Common myeloid progenitor, CD34-positive (primary cell): ENCODE measurements around the gene JTB.

ENCODE experiments used
- CTCF ChIA-PET: fragments of 350-600 bp; sonication (Branson Sonifier 250); formaldehyde crosslinking; loops from one replicate; lab custom pipeline; 2021; ENCODE audit warnings: antibody characterized with exemption; lab: Charles Lee
- POLR2A ChIA-PET: fragments of 350-600 bp; sonication (Branson Sonifier 250); formaldehyde crosslinking; loops from one replicate; lab custom pipeline; 2021; ENCODE audit warnings: antibody characterized with exemption; lab: Charles Lee
- DNase-seq, 3 donors: peaks; one replicate each; pipeline versions ENCODE4 v3.0.0 to v3.0.0-alpha.2; 2013
- H3K27ac ChIP-seq, 2 experiments: 1 replicate in 1 of 2; 2 replicates in 1 of 2; pipeline ENCODE4 v1.7.0; 2013; ENCODE audit warnings: inconsistent platforms in 2 of 2, low read length in 2 of 2, mild to moderate bottlenecking in 2 of 2, low read depth in 1 of 2, moderate library complexity in 1 of 2; ENCODE audit not compliant: severe bottlenecking in 2 of 2, insufficient read depth in 1 of 2, poor library complexity in 1 of 2
- H3K27me3 ChIP-seq, 5 experiments: replicated peaks in 2 of 5; 1 replicate in 3 of 5; 2 replicates in 2 of 5; pipeline versions ENCODE4 v1.6.1 to v1.7.0; 2013; ENCODE audit warnings: low read length in 4 of 5, mild to moderate bottlenecking in 2 of 5, moderate library complexity in 2 of 5, inconsistent platforms in 1 of 5; ENCODE audit not compliant: insufficient read depth in 5 of 5, control insufficient read depth in 4 of 5
- H3K36me3 ChIP-seq, 4 experiments: 1 replicate in 2 of 4; 2 replicates in 2 of 4; pipeline versions ENCODE4 v1.6.1 to v1.7.0; 2013; ENCODE audit warnings: low read length in 3 of 4, control low read depth in 1 of 4, mild to moderate bottlenecking in 1 of 4; ENCODE audit not compliant: control insufficient read depth in 4 of 4, insufficient read depth in 4 of 4
- H3K4me1 ChIP-seq, 4 experiments: 1 replicate in 3 of 4; 2 replicates in 1 of 4; pipeline versions ENCODE4 v1.6.1 to v1.7.1; 2013; ENCODE audit warnings: low read length in 3 of 4, mild to moderate bottlenecking in 3 of 4, control low read depth in 1 of 4, inconsistent platforms in 1 of 4, moderate library complexity in 1 of 4; ENCODE audit not compliant: control insufficient read depth in 4 of 4, insufficient read depth in 4 of 4; ENCODE audit errors: control extremely low read depth in 1 of 4
- H3K4me3 ChIP-seq, 7 experiments: 1 replicate in 4 of 7; 2 replicates in 3 of 7; pipeline versions ENCODE4 v1.5.1 to v1.7.0; 2013; ENCODE audit warnings: mild to moderate bottlenecking in 7 of 7, low read length in 6 of 7, moderate library complexity in 6 of 7, inconsistent platforms in 2 of 7, low read depth in 2 of 7, control low read depth in 1 of 7; ENCODE audit not compliant: insufficient read depth in 4 of 7, control insufficient read depth in 1 of 7; ENCODE audit errors: extremely low read depth in 1 of 7
- H3K9me3 ChIP-seq, 5 experiments: 1 replicate in 4 of 5; 2 replicates in 1 of 5; pipeline versions ENCODE4 v1.6.1 to v1.7.1; 2013; ENCODE audit warnings: low read length in 4 of 5, mild to moderate bottlenecking in 2 of 5, inconsistent platforms in 1 of 5, low read depth in 1 of 5, moderate library complexity in 1 of 5; ENCODE audit not compliant: control insufficient read depth in 4 of 5, insufficient read depth in 2 of 5; ENCODE audit errors: control extremely low read depth in 1 of 5
- WGBS: methylation state at CpG from one replicate; pipeline ENCODE4 v1.1.5; 2013; ENCODE audit not compliant: insufficient coverage; 5-methylcytosine and 5-hydroxymethylcytosine counted together

JTB gene

GRCh38 chr1:153970346-153970745 is 7.1 kb downstream of the JTB start:
- H3K27ac ChIP-seq = no peak overlapping the region
- peaks cover 11 to 33% (median 22%) of the 10 kb centered on the region in 4 experiments for H3K36me3 ChIP-seq
- ChIA-PET POLR2A (no interaction called here), CTCF (interaction anchor here (9.1 kb wide), 1 partner anchor 16 kb away, joined by 65 read pairs; the partner anchor contains the start of gene RAB13)
- H3K27me3 ChIP-seq = no peaks in the 10 kb centered on the region
- no peaks in the 10 kb centered on the region for H3K9me3 ChIP-seq
- no peak overlapping the region for H3K4me3 ChIP-seq
- H3K4me1 ChIP-seq = peaks cover 4 to 45% (median 33%) of the 10 kb centered on the region in 4 experiments
- WGBS = 95% methylated on average over 2 of the region's 2 CpGs
- no peak for DNase-seq

- ChIA-PET POLR2A (interaction anchor here (0.9 to 3.3 kb wide), 2 partner anchors 8 to 12 kb away, joined by 3 to 25 read pairs; partner anchors contain the start of gene JTB), CTCF (interaction anchor here (1.0 to 5.1 kb wide), 5 partner anchors 8 to 54 kb away, joined by 3 to 47 read pairs (median 29); partner anchors contain the start of genes DENND4B, JTB and RAB13)
- Histone ChIP-seq H3K27ac (peak overlapping the region in 1 of 2 experiments; percentile 46), H3K36me3 (peaks cover 4 to 25% (median 14%) of the 10 kb centered on the region in 4 experiments), H3K4me1 (peaks cover 4 to 52% (median 40%) of the 10 kb centered on the region in 4 experiments), H3K9me3 (no peaks in the 10 kb centered on the region), H3K27me3 (no peaks in the 10 kb centered on the region), H3K4me3 (peak overlapping the region in 6 of 7 experiments; percentile 85 to 97 (median 86))
- DNase-seq = no peak
- 80% methylated on average over 2 of the region's 2 CpGs for WGBS
Measured at GRCh38 chr1:153968972-153969371, 8.5 kb downstream of the JTB start.

GRCh38 chr1:153968408-153968807 is 9.1 kb downstream of the JTB start:
- ChIA-PET CTCF (interaction anchor here (1.0 to 5.1 kb wide), 6 partner anchors 9 to 188 kb away, joined by 3 to 47 read pairs (median 24); partner anchors contain the start of genes DENND4B, JTB and RAB13), POLR2A (interaction anchor here (3.3 kb wide), 1 partner anchor 9 kb away, joined by 25 read pairs; the partner anchor contains the start of gene JTB)
- no peak for DNase-seq
- H3K36me3 ChIP-seq = peaks cover 0 to 19% (median 9%) of the 10 kb centered on the region in 4 experiments
- H3K4me1 ChIP-seq = peaks cover 4 to 56% (median 44%) of the 10 kb centered on the region in 4 experiments
- peak overlapping the region; percentile 81 to 97 (median 86) for H3K4me3 ChIP-seq
- no peaks in the 10 kb centered on the region for H3K27me3 ChIP-seq
- 0% methylated on average over 9 of the region's 13 CpGs for WGBS
- no peaks in the 10 kb centered on the region for H3K9me3 ChIP-seq
- H3K27ac ChIP-seq = peak overlapping the region; percentile 46 to 91

- Histone ChIP-seq H3K36me3 (peaks cover 0 to 15% (median 6%) of the 10 kb centered on the region in 4 experiments), H3K27me3 (no peaks in the 10 kb centered on the region), H3K4me1 (peaks cover 4 to 59% (median 46%) of the 10 kb centered on the region in 4 experiments), H3K4me3 (peak overlapping the region; percentile 81 to 97 (median 86)), H3K27ac (peak overlapping the region; percentile 46 to 91), H3K9me3 (no peaks in the 10 kb centered on the region)
- ChIA-PET CTCF (interaction anchor here (0.8 to 5.1 kb wide), 9 partner anchors 9 to 188 kb away, joined by 3 to 47 read pairs (median 6); partner anchors contain the start of genes CRTC2, DENND4B, JTB and RAB13), POLR2A (interaction anchor here (0.7 to 3.3 kb wide), 8 partner anchors 9 to 82 kb away, joined by 3 to 25 read pairs (median 7); partner anchors contain the start of genes CRTC2, DENND4B, JTB and RPS27)
- 0% methylated on average over 2 of the region's 8 CpGs for WGBS
- no peak for DNase-seq
Measured at GRCh38 chr1:153968000-153968363, 9.5 kb downstream of the JTB start.

- WGBS = under 1% methylated on average over 57 of the region's 60 CpGs
- peaks cover 0 to 9% (median 2%) of the 10 kb centered on the region in 4 experiments for H3K36me3 ChIP-seq
- DNase-seq = peak; percentile 97 to 99 (median 99)
- H3K27ac ChIP-seq = peak within 1 kb of the TSS; percentile 75 to 91
- H3K27me3 ChIP-seq = no peaks in the 10 kb centered on the region
- no peaks in the 10 kb centered on the region for H3K9me3 ChIP-seq
- peak within 1 kb of the TSS; percentile 81 to 97 (median 86) for H3K4me3 ChIP-seq
- POLR2A ChIA-PET = interaction anchor here (0.6 to 3.3 kb wide), 11 partner anchors 9 to 160 kb away, joined by 3 to 25 read pairs (median 7); partner anchors contain the start of genes CRTC2, DENND4B, GATAD2B and JTB
- H3K4me1 ChIP-seq = peaks cover 4 to 61% (median 49%) of the 10 kb centered on the region in 4 experiments
- CTCF ChIA-PET = interaction anchor here (0.8 to 5.1 kb wide), 10 partner anchors 9 to 187 kb away, joined by 3 to 47 read pairs (median 6); partner anchors contain the start of genes CRTC2, DENND4B, JTB and RAB13
Measured at GRCh38 chr1:153967107-153967999, 10.1 kb downstream of the JTB start, which contains the start of gene CREB3L4. Gene CREB3L4 (plus strand): TSS chr1:153967902. CDS start chr1:153968526, 624 bp downstream.

- peaks cover 13 to 69% (median 54%) of the 10 kb centered on the region in 4 experiments for H3K4me1 ChIP-seq
- 0% methylated on average over 19 of the region's 22 CpGs for WGBS
- H3K36me3 ChIP-seq = peaks cover 0 to 29% (median 18%) of the 10 kb centered on the region in 4 experiments
- no peak for DNase-seq
- no peaks in the 10 kb centered on the region for H3K9me3 ChIP-seq
- ChIA-PET CTCF (interaction anchor here (1.3 to 3.2 kb wide), 4 partner anchors 8 to 22 kb away, joined by 4 to 15 read pairs (median 10); partner anchors contain the start of genes DENND4B, JTB and RAB13), POLR2A (interaction anchor here (1.0 to 3.8 kb wide), 4 partner anchors 18 to 41 kb away, joined by 4 to 17 read pairs (median 6); partner anchors contain the start of genes DENND4B, GATAD2B, RAB13 and RPS27)
- H3K27me3 ChIP-seq = no peaks in the 10 kb centered on the region
- peak overlapping the region; percentile 70 to 88 for H3K27ac ChIP-seq
- peak overlapping the region; percentile 49 to 97 (median 87) for H3K4me3 ChIP-seq
Measured at GRCh38 chr1:153963850-153964331, 13.6 kb downstream of the JTB start.
